Neural cell (in vitro differentiated cells): Measurements from ENCODE around the gene RNF217.

Experiments
- CTCF ChIP-seq: fragments of 450-650 bp; IDR thresholded peaks from 2 replicates; pipeline ENCODE4 v1.5.1; 2014; ENCODE audit warnings: antibody characterized with exemption, mild to moderate bottlenecking, moderate library complexity; ENCODE audit not compliant: poor library complexity, severe bottlenecking
- EP300 ChIP-seq: fragments of 450-650 bp; conservative IDR thresholded peaks from 2 replicates; pipeline ENCODE4 v1.6.1; 2014; ENCODE audit warnings: antibody characterized with exemption, mild to moderate bottlenecking, moderate library complexity; ENCODE audit not compliant: poor library complexity, severe bottlenecking
- MXI1 ChIP-seq: fragments of 450-650 bp; conservative IDR thresholded peaks from 2 replicates; pipeline ENCODE4 v1.6.1; 2014; ENCODE audit warnings: antibody characterized with exemption, mild to moderate bottlenecking; ENCODE audit not compliant: poor library complexity, severe bottlenecking
- POLR2AphosphoS5 ChIP-seq: IDR thresholded peaks from 2 replicates; pipeline ENCODE4 v1.6.1; 2012
- RAD21 ChIP-seq: fragments of 450-650 bp; conservative IDR thresholded peaks from 2 replicates; pipeline ENCODE4 v1.6.1; 2014; ENCODE audit warnings: antibody characterized with exemption, mild to moderate bottlenecking, moderate library complexity

- TF ChIP-seq CTCF (no peak), MXI1 (peak; percentile 58), RAD21 (peak; percentile 22), POLR2AphosphoS5 (peak; percentile 31), EP300 (peak; percentile 10)
Measured at GRCh38 chr6:124961777-124962638, at the start of gene RNF217.
